Erythroblast (primary cell): ENCODE measurements around the gene ARID3B.
"Not testable (repeated sequence)": the region's sequence is repeated elsewhere in the genome, so short reads cannot be mapped to it uniquely, and the experiment has no call there.

Experiments
- DNase-seq, 2 experiments: peaks; one replicate each; lab custom pipeline; 2025; lab: John Stamatoyannopoulos, UW
- GATA1 ChIP-seq: IDR thresholded peaks from 2 replicates; pipeline ENCODE4 v1.6.1; 2011; ENCODE audit warnings: low read depth, mild to moderate bottlenecking, control low read depth, low read length, moderate library complexity
- POLR2A ChIP-seq: IDR thresholded peaks from 2 replicates; pipeline ENCODE4 v1.6.1; 2011; ENCODE audit warnings: mild to moderate bottlenecking, low read length

ARID3B gene

GRCh38 chr15:74593122-74593521 is 52.1 kb downstream of the ARID3B start:
- TF ChIP-seq GATA1 (no peak), POLR2A (no peak)
- no peak for DNase-seq

GRCh38 chr15:74594455-74594854 is 53.4 kb downstream of the ARID3B start:
- DNase-seq, result no peak
- TF ChIP-seq POLR2A (no peak), GATA1 (no peak)

- TF ChIP-seq POLR2A (no peak), GATA1 (no peak)
- DNase-seq, result no peak
These were observed 54.3 kb downstream of the ARID3B start for GRCh38 chr15:74595271-74595670.

GRCh38 chr15:74596736-74597135 is 55.7 kb downstream of the ARID3B start:
- not testable (repeated sequence) for DNase-seq

GRCh38 chr15:74597146-74597705 is 56.2 kb downstream of the ARID3B start:
- not testable (repeated sequence) for DNase-seq

GRCh38 chr15:74598126-74598842 is 57.3 kb downstream of the ARID3B start:
- no peak for TF ChIP-seq GATA1
- TF ChIP-seq POLR2A, result peak; percentile 97
- DNase-seq, result peak; percentile 92 to 95

GRCh38 chr15:74599156-74599555 is 58.1 kb downstream of the ARID3B start:
- TF ChIP-seq POLR2A, result no peak
- no peak for TF ChIP-seq GATA1
- peak in 1 of 2 experiments; percentile 41 for DNase-seq

- no peak for TF ChIP-seq POLR2A
- no peak for TF ChIP-seq GATA1
- no peak for DNase-seq
These were observed 62.2 kb downstream of the ARID3B start for GRCh38 chr15:74603026-74603788.

- TF ChIP-seq POLR2A (peak; percentile 30), GATA1 (no peak)
- no peak for DNase-seq
These were observed 63.0 kb downstream of the ARID3B start for GRCh38 chr15:74603789-74604705.

- TF ChIP-seq GATA1, result no peak
- TF ChIP-seq POLR2A, result peak; percentile 3
- no peak for DNase-seq
These were observed 64.2 kb downstream of the ARID3B start for GRCh38 chr15:74604983-74605794.

GRCh38 chr15:74605795-74606150 is 64.8 kb downstream of the ARID3B start:
- DNase-seq, result no peak
- TF ChIP-seq GATA1 (no peak), POLR2A (no peak)

- peak in 1 of 2 experiments; percentile 39 for DNase-seq
- no peak for TF ChIP-seq GATA1
- no peak for TF ChIP-seq POLR2A
These were observed 67.8 kb downstream of the ARID3B start for GRCh38 chr15:74608786-74609185.

- no peak for DNase-seq
- TF ChIP-seq GATA1 (no peak), POLR2A (no peak)
These were observed 68.9 kb downstream of the ARID3B start for GRCh38 chr15:74609938-74610301.
